Measurements from ENCODE around the gene SLFN14.
"Not testable (repeated sequence)": the region's sequence is repeated elsewhere in the genome, so short reads cannot be mapped to it uniquely, and the experiment has no call there.

Gene SLFN14

DNA sequence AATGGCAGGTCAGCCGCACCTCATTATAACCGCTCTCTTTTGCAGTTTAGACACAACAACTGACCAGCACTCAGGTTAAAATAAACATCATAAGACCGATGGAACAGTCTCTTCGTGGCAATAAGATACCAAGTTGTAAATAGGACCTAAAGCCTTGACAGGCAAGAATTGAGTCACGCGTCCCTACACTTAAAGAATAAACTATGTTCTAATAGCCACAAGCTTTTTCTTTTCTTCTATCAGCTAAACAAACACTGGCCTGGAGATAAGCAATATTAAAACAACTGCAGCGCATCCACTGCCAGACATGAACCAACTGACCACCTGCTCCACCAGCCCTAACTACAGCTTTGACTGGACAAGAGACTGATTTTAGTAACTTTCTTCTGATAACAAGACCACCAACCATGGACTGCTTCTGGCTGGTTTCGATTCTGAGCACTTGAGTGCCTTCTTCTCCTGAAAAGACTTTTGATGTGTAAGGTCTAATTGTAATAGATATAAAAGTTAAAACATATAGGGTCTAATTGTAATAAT, 40.6 kb downstream of the SLFN14 start:
- FAIRE-seq = no peak

DNA sequence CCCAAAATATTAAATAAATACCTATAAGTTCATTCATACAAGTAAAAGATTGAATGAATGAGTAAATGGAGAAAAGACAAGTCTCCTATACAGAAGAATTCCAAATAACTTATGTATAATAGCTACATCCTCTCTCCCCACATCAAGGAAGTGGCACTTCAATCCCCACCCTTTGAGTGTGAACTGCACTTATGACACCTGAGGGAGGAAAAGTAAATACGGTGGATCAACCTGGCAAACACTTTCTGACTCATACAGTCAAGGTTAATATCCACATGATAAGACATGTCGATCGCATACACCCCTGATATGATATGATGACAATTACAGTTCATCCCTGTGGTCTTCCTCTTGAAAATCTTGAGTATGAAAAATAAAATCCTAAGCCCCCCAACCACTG, 41.2 kb downstream of the SLFN14 start:
- no peak for FAIRE-seq

DNA sequence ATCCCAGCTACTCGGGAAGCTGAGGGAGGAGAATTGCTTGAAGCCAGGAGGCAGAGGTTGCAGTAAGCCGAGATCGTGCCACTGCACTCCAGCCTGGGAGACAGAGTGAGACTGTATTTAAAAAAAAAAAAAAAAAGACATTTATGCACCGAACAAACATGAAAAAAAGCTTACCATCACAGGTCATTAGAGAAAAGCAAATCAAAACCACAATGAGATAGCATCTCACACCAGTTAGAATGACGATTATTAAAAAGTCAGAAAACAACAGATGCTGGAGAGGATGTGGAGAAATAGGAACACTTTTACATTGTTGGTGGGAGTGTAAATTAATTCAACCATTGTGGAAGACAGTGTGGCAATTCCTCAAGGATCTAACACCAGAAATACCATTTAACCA, 42.2 kb downstream of the SLFN14 start:
- not testable (repeated sequence) for FAIRE-seq

DNA sequence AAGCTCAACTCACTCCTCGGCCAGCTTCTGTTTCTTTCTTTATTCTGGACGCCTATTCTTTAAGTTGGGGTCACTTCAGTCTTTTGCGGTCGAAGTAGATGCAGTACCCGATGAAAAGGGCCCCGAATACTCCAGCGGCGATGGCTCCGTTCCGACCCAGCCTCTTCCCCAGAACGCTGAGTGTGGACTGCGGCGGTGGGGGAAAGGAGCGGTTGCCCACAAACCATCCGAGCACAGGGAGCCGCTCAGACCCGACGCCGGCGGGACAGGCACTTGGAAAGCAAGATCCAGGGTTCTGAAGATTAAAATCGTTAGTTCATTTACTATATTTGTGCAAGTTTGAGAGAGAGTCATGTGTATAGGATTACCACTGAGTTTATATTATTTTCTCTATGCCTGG, 45.6 kb downstream of the SLFN14 start:
- FAIRE-seq = no peak

GRCh38 chr17:35514564-35514963, 46.1 kb downstream of the SLFN14 start:
- FAIRE-seq = no peak
